ENCODE measurements around the gene ZBTB18.

DNA sequence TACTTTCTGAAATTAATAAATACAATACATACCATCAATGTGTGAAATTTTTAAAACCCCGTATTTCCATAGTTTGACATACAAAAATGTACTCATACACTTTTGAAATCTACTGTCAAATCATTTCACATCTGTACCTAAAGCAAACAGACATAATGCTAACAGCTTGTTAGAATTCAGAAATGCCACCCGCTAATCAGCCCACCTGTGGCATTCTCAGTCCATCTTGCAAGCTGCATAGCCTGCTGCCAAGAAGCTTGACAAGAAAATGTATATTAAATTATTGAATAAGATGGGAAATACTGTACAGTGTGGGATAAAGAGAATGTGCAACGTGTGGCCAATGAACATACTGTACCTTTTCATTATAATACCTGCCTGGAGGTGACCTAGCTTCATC lies 55.1 kb downstream of the ZBTB18 start:
- TF ChIP-seq, protein P1, sequence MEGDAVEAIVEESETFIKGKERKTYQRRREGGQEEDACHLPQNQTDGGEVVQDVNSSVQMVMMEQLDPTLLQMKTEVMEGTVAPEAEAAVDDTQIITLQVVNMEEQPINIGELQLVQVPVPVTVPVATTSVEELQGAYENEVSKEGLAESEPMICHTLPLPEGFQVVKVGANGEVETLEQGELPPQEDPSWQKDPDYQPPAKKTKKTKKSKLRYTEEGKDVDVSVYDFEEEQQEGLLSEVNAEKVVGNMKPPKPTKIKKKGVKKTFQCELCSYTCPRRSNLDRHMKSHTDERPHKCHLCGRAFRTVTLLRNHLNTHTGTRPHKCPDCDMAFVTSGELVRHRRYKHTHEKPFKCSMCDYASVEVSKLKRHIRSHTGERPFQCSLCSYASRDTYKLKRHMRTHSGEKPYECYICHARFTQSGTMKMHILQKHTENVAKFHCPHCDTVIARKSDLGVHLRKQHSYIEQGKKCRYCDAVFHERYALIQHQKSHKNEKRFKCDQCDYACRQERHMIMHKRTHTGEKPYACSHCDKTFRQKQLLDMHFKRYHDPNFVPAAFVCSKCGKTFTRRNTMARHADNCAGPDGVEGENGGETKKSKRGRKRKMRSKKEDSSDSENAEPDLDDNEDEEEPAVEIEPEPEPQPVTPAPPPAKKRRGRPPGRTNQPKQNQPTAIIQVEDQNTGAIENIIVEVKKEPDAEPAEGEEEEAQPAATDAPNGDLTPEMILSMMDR (IDR thresholded peaks at IDR 0.05) = no peak
- no peak for TF ChIP-seq POLR2A (IDR thresholded peaks at IDR 0.05)
- TF ChIP-seq POLR2AphosphoS5 (IDR thresholded peaks at IDR 0.05; ENCODE audit: insufficient read depth in 1 of 2, low read depth in 1 of 2) = no peak
